NCI-H1694 treated with DMSO at 0.1 percent for 48 hours (cell line): ENCODE results near the gene PIP4K2B.
"Not testable (repeated sequence)": the region's sequence is repeated elsewhere in the genome, so short reads cannot be mapped to it uniquely, and the experiment has no call there.

ENCODE experiments used
- DNase-seq: peaks from one replicate; lab custom pipeline; 2025; lab: John Stamatoyannopoulos, UW

Gene PIP4K2B

GRCh38 chr17:38799501-38800236, at the start of gene PIP4K2B:
Gene PIP4K2B, minus strand, starts transcription at chr17:38799556. Its CDS starts 132 bp downstream, at chr17:38799424.
- DNase-seq: peak; percentile 97

GRCh38 chr17:38848557-38848891, 49.2 kb upstream of the PIP4K2B start:
- no peak for DNase-seq

GRCh38 chr17:38844261-38844757, 45.0 kb upstream of the PIP4K2B start:
- no peak for DNase-seq

GRCh38 chr17:38825762-38826247, 26.4 kb upstream of the PIP4K2B start:
- DNase-seq: no peak

- DNase-seq: peak; percentile 94
These were observed 25.8 kb upstream of the PIP4K2B start, which contains the start of gene CWC25 for GRCh38 chr17:38824899-38825761. Gene CWC25, minus strand, starts transcription at chr17:38825321. Its CDS starts 138 bp downstream, at chr17:38825183.

GRCh38 chr17:38815576-38816193, 16.3 kb upstream of the PIP4K2B start:
- DNase-seq: no peak

GRCh38 chr17:38809828-38810227, 10.5 kb upstream of the PIP4K2B start:
- no peak for DNase-seq

- no peak for DNase-seq
These were observed 943 bp upstream of the PIP4K2B start for GRCh38 chr17:38800237-38800760.

- DNase-seq: peak; percentile 27
These were observed 499 bp downstream of the PIP4K2B start for GRCh38 chr17:38798614-38799500.

GRCh38 chr17:38797828-38798227, 1.5 kb downstream of the PIP4K2B start:
- no peak for DNase-seq

GRCh38 chr17:38797158-38797490, 2.2 kb downstream of the PIP4K2B start:
- DNase-seq: no peak

- DNase-seq: no peak
These were observed 2.8 kb downstream of the PIP4K2B start for GRCh38 chr17:38796451-38797157.

GRCh38 chr17:38794221-38794620, 5.1 kb downstream of the PIP4K2B start:
- DNase-seq: no peak

- DNase-seq: no peak
These were observed 8.2 kb downstream of the PIP4K2B start for GRCh38 chr17:38791162-38791561.

- DNase-seq: not testable (repeated sequence)
These were observed 9.1 kb downstream of the PIP4K2B start for GRCh38 chr17:38790148-38790707.

GRCh38 chr17:38789185-38789584, 10.2 kb downstream of the PIP4K2B start:
- DNase-seq: no peak

GRCh38 chr17:38787999-38788398, 11.4 kb downstream of the PIP4K2B start:
- DNase-seq: not testable (repeated sequence)

GRCh38 chr17:38786372-38786771, 13.0 kb downstream of the PIP4K2B start:
- DNase-seq: no peak

- no peak for DNase-seq
These were observed 16.1 kb downstream of the PIP4K2B start for GRCh38 chr17:38783227-38783626.
